AG09319 (cell line): Measurements from ENCODE around the gene RBBP4.

Experiments used
- DNase-seq: peaks from one replicate; pipeline ENCODE4 v3.0.0-alpha.2; 2010; ENCODE audit warnings: low read depth; ENCODE audit errors: extremely low read depth
- CTCF ChIP-seq: IDR thresholded peaks from 2 replicates; pipeline ENCODE4 v1.5.1; 2011; ENCODE audit warnings: low read depth, mild to moderate bottlenecking, inconsistent platforms, low read length, moderate library complexity

RBBP4 gene

DNA sequence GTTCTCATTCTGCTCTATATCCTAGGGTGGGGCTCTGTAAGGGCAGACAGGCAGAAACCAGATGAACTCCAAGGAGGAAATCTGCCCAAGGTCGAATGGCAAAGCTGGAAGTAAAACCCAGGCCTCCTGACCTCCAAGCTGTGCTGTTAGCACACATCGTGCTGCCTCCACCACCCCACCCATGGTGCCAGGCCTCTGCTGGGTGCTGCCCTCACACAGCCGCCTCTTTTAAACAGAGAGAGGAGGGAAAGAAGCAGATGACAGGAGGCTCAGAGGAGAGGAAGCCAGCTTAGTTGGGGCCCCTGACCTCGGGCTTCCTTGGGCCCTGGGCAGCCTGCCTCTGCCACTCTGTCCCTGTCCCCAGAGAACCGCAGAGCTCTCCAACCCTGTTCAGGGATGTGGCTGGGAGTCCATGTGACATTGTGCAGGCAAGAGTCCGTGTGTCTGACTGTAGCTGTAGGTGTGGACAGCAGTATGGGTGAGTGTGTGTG, 50.5 kb downstream of the RBBP4 start:
- no peak for DNase-seq
- no peak for TF ChIP-seq CTCF

DNA sequence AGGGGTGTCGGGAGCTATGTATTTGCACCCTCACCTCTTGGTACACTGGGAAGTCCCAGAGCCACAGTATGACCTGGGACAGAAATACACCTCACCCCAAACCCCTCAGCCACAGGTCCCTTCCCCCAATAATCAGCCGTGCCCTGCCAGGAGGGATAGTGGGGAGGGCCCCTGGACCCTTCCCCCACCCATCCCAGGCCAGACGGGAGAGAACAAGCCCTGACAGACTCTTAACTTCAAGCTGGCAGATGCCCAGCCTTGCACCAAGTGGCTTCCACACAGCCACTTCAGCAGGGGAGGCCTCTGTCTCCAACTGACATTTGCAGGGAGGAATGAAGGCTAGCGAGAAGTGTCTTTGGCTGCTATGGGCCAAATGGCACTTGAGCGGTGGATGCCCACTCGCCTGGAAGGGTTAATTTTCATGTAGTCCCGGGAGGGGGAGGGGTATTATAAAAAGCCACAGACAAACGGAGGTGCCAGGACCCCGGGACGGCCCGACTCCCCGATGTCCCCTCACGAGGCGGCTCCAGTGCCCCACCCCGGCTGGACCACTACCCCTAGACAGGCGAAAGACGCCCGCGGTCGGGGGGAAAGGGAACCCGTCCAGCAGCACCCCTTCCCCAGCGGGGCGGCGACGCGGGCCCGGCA, 51.1 kb downstream of the RBBP4 start:
- DNase-seq = no peak
- TF ChIP-seq CTCF = no peak

GRCh38 chr1:32702599-32703478, 51.8 kb downstream of the RBBP4 start, which contains the start of gene SYNC:
SYNC (minus strand) TSS chr1:32702770; CDS start chr1:32702660, 110 bp downstream.
- DNase-seq = peak; percentile 45
- no peak for TF ChIP-seq CTCF

GRCh38 chr1:32703479-32704291, 52.7 kb downstream of the RBBP4 start:
- TF ChIP-seq CTCF = no peak
- peak; percentile 65 for DNase-seq

DNA sequence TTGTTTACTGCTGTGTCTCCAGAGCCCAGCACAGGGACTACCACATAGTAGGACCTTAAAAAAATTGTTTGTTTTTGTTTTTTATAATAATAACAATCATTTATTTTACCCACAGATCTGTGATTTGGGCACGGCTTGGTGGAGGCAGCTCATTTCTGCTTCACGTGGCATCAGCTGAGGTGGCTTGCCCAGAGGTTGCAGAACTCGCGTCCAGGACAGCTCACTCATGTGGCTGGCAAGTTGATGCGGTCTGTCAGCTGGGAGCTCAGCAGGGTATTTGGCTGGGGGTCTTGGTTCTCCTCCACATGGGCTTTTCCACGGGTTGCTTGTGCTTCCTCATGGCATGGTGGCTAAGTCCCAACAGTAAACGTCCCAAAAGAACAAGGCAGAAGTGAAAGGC, 54.5 kb downstream of the RBBP4 start:
- TF ChIP-seq CTCF = no peak
- DNase-seq = no peak

GRCh38 chr1:32706491-32706890, 55.5 kb downstream of the RBBP4 start:
- no peak for TF ChIP-seq CTCF
- DNase-seq = no peak

DNA sequence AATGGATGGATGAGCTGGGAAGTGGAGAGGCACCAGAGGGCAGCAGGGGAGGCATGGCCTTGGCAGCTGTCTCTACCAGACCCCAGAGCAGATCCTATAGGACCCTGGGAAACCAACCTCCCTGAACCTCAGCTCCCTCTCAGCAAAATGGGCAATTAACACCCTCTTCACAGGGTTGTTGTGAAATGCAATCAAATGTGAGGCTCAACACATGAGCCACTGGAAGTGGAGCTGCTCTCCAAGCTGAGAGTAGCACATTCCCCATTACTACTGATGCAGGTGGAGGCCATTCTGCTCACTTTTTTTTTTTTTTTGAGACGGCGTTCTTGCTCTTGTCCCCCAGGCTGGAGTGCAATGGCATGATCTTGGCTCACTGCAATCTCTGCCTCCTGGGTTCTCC, 58.1 kb downstream of the RBBP4 start:
- no peak for DNase-seq
- no peak for TF ChIP-seq CTCF
